ENCODE results near the gene SORCS2.

Gene SORCS2

GRCh38 chr4:7422151-7422897, 230.0 kb downstream of the SORCS2 start:
- Histone ChIP-seq H3K9ac (ENCODE audit: low read length) (no peak overlapping the region), H3K36me3 (ENCODE audit: insufficient read depth, low read length) (no peaks in the 10 kb centered on the region), H3K9me2 (ENCODE audit: low read depth, low read length) (no peaks in the 10 kb centered on the region), H3F3A (ENCODE audit: insufficient read depth, low read length) (no peaks in the 10 kb centered on the region), H3K4me2 (ENCODE audit: low read length) (no peak overlapping the region), H2AFZ (ENCODE audit: low read length) (no peak overlapping the region), H4K20me1 (ENCODE audit: insufficient read depth, low read length) (no peaks in the 10 kb centered on the region), H3K27me3 (ENCODE audit: insufficient read depth, low read length) (no peaks in the 10 kb centered on the region), H3K79me2 (ENCODE audit: insufficient read depth, low read length) (no peaks in the 10 kb centered on the region), H3K9me3 (ENCODE audit: low read length) (no peaks in the 10 kb centered on the region), H3K4me3 (ENCODE audit: low read depth, low read length, poor library complexity, severe bottlenecking) (no peak overlapping the region), H3K4me1 (ENCODE audit: insufficient read depth, low read length, severe bottlenecking) (no peaks in the 10 kb centered on the region), H3K27ac (ENCODE audit: low read depth, low read length, poor library complexity, severe bottlenecking) (no peak overlapping the region)
- no peak for TF ChIP-seq EZH2 (IDR thresholded peaks at IDR 0.05; ENCODE audit: borderline replicate concordance, low read length)
- TF ChIP-seq CTCF (IDR thresholded peaks at IDR 0.05; ENCODE audit: low read length), result no peak

- TF ChIP-seq CTCF (IDR thresholded peaks at IDR 0.05; ENCODE audit: low read length) (no peak), EZH2 (IDR thresholded peaks at IDR 0.05; ENCODE audit: borderline replicate concordance, low read length) (no peak)
- H3K27me3 ChIP-seq (ENCODE audit: insufficient read depth, low read length), result no peaks in the 10 kb centered on the region
- no peak overlapping the region for H3K27ac ChIP-seq (ENCODE audit: low read depth, low read length, poor library complexity, severe bottlenecking)
- no peaks in the 10 kb centered on the region for H3K36me3 ChIP-seq (ENCODE audit: insufficient read depth, low read length)
- H3K4me2 ChIP-seq (ENCODE audit: low read length), result no peak overlapping the region
- H3F3A ChIP-seq (ENCODE audit: insufficient read depth, low read length), result no peaks in the 10 kb centered on the region
- no peaks in the 10 kb centered on the region for H3K4me1 ChIP-seq (ENCODE audit: insufficient read depth, low read length, severe bottlenecking)
- H2AFZ ChIP-seq (ENCODE audit: low read length), result no peak overlapping the region
- no peaks in the 10 kb centered on the region for H3K9me3 ChIP-seq (ENCODE audit: low read length)
- no peak overlapping the region for H3K4me3 ChIP-seq (ENCODE audit: low read depth, low read length, poor library complexity, severe bottlenecking)
- H3K9me2 ChIP-seq (ENCODE audit: low read depth, low read length), result no peaks in the 10 kb centered on the region
- H4K20me1 ChIP-seq (ENCODE audit: insufficient read depth, low read length), result no peaks in the 10 kb centered on the region
- H3K9ac ChIP-seq (ENCODE audit: low read length), result no peak overlapping the region
- no peaks in the 10 kb centered on the region for H3K79me2 ChIP-seq (ENCODE audit: insufficient read depth, low read length)
Observed at GRCh38 chr4:7422898-7423180, 230.5 kb downstream of the SORCS2 start.

GRCh38 chr4:7423391-7423790, 231.1 kb downstream of the SORCS2 start:
- no peaks in the 10 kb centered on the region for H4K20me1 ChIP-seq (ENCODE audit: insufficient read depth, low read length)
- H3K9me2 ChIP-seq (ENCODE audit: low read depth, low read length), result no peaks in the 10 kb centered on the region
- H3K27me3 ChIP-seq (ENCODE audit: insufficient read depth, low read length), result no peaks in the 10 kb centered on the region
- no peak overlapping the region for H3K4me3 ChIP-seq (ENCODE audit: low read depth, low read length, poor library complexity, severe bottlenecking)
- TF ChIP-seq CTCF (IDR thresholded peaks at IDR 0.05; ENCODE audit: low read length) (no peak), EZH2 (IDR thresholded peaks at IDR 0.05; ENCODE audit: borderline replicate concordance, low read length) (no peak)
- H3K9ac ChIP-seq (ENCODE audit: low read length), result no peak overlapping the region
- no peaks in the 10 kb centered on the region for H3F3A ChIP-seq (ENCODE audit: insufficient read depth, low read length)
- no peaks in the 10 kb centered on the region for H3K79me2 ChIP-seq (ENCODE audit: insufficient read depth, low read length)
- H3K9me3 ChIP-seq (ENCODE audit: low read length), result no peaks in the 10 kb centered on the region
- no peaks in the 10 kb centered on the region for H3K36me3 ChIP-seq (ENCODE audit: insufficient read depth, low read length)
- no peaks in the 10 kb centered on the region for H3K4me1 ChIP-seq (ENCODE audit: insufficient read depth, low read length, severe bottlenecking)
- H2AFZ ChIP-seq (ENCODE audit: low read length), result no peak overlapping the region
- no peak overlapping the region for H3K27ac ChIP-seq (ENCODE audit: low read depth, low read length, poor library complexity, severe bottlenecking)
- H3K4me2 ChIP-seq (ENCODE audit: low read length), result no peak overlapping the region

Data from OCI-LY1 (cell line).